Activated naive CD8-positive, alpha-beta T cell treated with anti-CD3 and anti-CD28 coated beads, Interleukin-2, amount 10 ng/mL, durations not matched to agents 7 days and 5 days (primary cell): ENCODE measurements around the gene GALNT18. TPM values are rescaled to one million over a fixed set of nuclear protein-coding genes. Genes with fewer than 3 reads are reported as not detected.

Experiments used
- ATAC-seq: fragments of 150-1000 bp; cut with Tn5 transposase; one replicate; pipeline ENCODE4 v1.10.0; 2021; ENCODE audit warnings: low read depth, moderate library complexity
- POLR2A ChIA-PET: fragments of 350-600 bp; sonication (Branson Sonifier 250); formaldehyde crosslinking; loops from one replicate; lab custom pipeline; 2021; ENCODE audit warnings: antibody characterized with exemption; lab: Charles Lee
- DNase-seq: peaks from one replicate; pipeline ENCODE4 v3.0.0; 2021
- H3K27ac Mint-ChIP-seq: one replicate; pipeline ENCODE4 v1.8.0; 2022; ENCODE audit warnings: mild to moderate bottlenecking, mixed read lengths
- H3K27me3 Mint-ChIP-seq: one replicate; pipeline ENCODE4 v1.8.0; 2022; ENCODE audit warnings: mild to moderate bottlenecking, moderate library complexity, mixed read lengths
- H3K36me3 Mint-ChIP-seq: one replicate; pipeline ENCODE4 v1.8.0; 2021; ENCODE audit warnings: mild to moderate bottlenecking, mixed read lengths
- H3K4me1 Mint-ChIP-seq: one replicate; pipeline ENCODE4 v1.8.0; 2021; ENCODE audit warnings: mixed read lengths
- H3K4me3 Mint-ChIP-seq: one replicate; pipeline ENCODE4 v1.8.0; 2022; ENCODE audit warnings: mild to moderate bottlenecking, moderate library complexity, mixed read lengths
- H3K9me3 Mint-ChIP-seq: one replicate; pipeline ENCODE4 v1.8.0; 2021; ENCODE audit warnings: mixed read lengths
- total RNA-seq, 2 experiments: library from RNA; stranded (reverse); gene quantifications; one replicate each; pipeline ENCODE4 v1.2.3, GENCODE V29; 2021

Gene GALNT18
- total RNA-seq, 2 experiments from 2014 or later, result 1.7 to 2.0 TPM

DNA sequence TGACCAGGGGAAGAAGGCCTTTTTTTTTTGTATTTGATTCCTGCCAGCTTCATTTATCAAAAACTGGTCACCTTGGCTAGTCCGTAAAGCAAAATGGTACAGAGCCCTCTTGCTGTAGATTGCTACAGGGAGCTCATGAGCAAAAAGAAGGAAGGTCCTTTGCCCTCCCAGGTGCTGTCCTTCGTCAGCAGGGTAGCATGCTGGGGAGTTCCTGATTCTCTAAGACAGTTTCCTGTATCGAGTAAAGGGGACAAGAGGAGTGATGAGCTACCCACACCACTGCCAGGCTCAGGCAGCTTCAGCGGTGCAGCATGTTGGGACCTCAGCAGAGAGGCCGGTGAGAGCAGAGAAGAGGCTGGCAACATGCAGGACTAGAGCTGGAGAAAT lies 200.9 kb downstream of the GALNT18 start:
- Mint-ChIP-seq H3K27me3 (peaks cover 19% of the 10 kb centered on the region), H3K9me3 (no peaks in the 10 kb centered on the region), H3K4me1 (peaks cover 9% of the 10 kb centered on the region), H3K27ac (no peak overlapping the region), H3K36me3 (no peaks in the 10 kb centered on the region), H3K4me3 (no peak overlapping the region)
- POLR2A ChIA-PET, result no interaction called here
- no peak for DNase-seq
- no peak for ATAC-seq

DNA sequence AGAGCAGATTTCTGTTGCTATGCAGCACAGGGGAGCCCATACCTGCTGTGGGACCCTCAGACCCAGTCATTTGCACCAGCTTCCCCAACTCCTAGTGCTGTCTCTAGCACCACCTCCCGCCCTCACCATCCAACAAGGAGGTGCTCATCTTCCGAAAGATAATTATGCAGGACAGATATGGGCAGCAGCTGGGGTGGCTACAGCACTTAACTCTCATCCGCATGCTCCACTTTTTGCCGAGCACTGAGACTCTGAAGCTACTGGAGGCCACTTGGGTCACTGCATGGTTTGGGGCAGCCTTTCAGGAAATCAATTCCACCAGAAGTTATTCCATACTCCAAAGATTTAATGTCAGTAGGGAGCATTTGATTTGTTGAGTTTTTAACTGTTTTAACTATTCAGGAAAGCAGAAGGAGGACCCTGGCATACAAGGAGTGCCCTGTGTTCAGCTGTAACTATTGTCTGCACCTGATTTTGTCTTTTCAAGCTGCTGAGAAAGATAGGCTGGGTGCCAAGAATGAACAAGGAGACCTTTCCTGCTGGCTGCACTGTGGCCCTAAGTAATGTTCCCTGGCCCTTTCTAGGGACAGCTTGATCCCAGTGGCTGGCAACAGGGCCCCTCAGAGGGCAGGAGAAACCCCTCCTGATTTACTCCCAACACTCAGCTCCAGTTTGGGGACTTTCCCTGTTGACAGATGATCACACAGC lies 201.5 kb downstream of the GALNT18 start:
- POLR2A ChIA-PET, result no interaction called here
- ATAC-seq, result no peak
- H3K27ac Mint-ChIP-seq, result no peak overlapping the region

GRCh38 chr11:11419747-11420146 lies 202.1 kb downstream of the GALNT18 start:
- H3K4me3 Mint-ChIP-seq, result no peak overlapping the region
- no peaks in the 10 kb centered on the region for H3K36me3 Mint-ChIP-seq
- H3K27ac Mint-ChIP-seq, result no peak overlapping the region
- peaks cover 9% of the 10 kb centered on the region for H3K4me1 Mint-ChIP-seq
- ATAC-seq (no peak), DNase-seq (no peak)
- peaks cover 27% of the 10 kb centered on the region for H3K27me3 Mint-ChIP-seq
- POLR2A ChIA-PET, result no interaction called here
- H3K9me3 Mint-ChIP-seq, result no peaks in the 10 kb centered on the region

More for the DNA sequence above, 201.5 kb downstream of the GALNT18 start:
- no peak for DNase-seq
- H3K36me3 Mint-ChIP-seq, result no peaks in the 10 kb centered on the region
- H3K4me1 Mint-ChIP-seq, result peaks cover 9% of the 10 kb centered on the region
- peaks cover 23% of the 10 kb centered on the region for H3K27me3 Mint-ChIP-seq
- H3K9me3 Mint-ChIP-seq, result no peaks in the 10 kb centered on the region
- no peak overlapping the region for H3K4me3 Mint-ChIP-seq

DNA sequence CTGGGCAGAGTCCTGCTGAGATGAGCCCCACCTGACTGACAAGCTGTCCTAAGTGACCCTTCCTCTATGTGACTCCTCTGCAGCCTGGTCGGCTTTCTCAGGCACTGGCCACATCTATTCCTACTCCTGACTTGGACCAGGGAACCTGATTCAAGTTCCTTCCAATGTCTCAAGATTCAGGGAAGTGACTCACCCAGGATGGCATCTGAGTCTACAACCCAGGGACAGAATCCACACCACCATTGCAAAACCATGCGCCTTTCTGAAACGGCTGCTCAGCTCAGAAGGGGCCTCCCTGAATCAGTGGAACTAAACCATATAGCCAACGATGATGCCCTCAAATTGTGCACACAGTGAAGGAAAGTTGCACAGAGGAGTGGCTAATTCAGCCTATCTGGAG lies 204.9 kb downstream of the GALNT18 start:
- Mint-ChIP-seq H3K27me3 (peaks cover 31% of the 10 kb centered on the region), H3K27ac (no peak overlapping the region), H3K4me1 (peaks cover 9% of the 10 kb centered on the region), H3K4me3 (no peak overlapping the region), H3K36me3 (no peaks in the 10 kb centered on the region), H3K9me3 (no peaks in the 10 kb centered on the region)
- DNase-seq (no peak), ATAC-seq (no peak)
- POLR2A ChIA-PET, result no interaction called here

GRCh38 chr11:11416502-11416901 lies 205.3 kb downstream of the GALNT18 start:
- Mint-ChIP-seq H3K27me3 (peaks cover 31% of the 10 kb centered on the region), H3K36me3 (no peaks in the 10 kb centered on the region), H3K4me1 (peaks cover 9% of the 10 kb centered on the region), H3K27ac (no peak overlapping the region), H3K4me3 (no peak overlapping the region), H3K9me3 (no peaks in the 10 kb centered on the region)
- ATAC-seq (no peak), DNase-seq (no peak)
- POLR2A ChIA-PET, result interaction anchor here (0.6 kb wide), 1 partner anchor 1371 kb away, joined by 3 read pairs; no protein-coding TSS in a partner anchor

DNA sequence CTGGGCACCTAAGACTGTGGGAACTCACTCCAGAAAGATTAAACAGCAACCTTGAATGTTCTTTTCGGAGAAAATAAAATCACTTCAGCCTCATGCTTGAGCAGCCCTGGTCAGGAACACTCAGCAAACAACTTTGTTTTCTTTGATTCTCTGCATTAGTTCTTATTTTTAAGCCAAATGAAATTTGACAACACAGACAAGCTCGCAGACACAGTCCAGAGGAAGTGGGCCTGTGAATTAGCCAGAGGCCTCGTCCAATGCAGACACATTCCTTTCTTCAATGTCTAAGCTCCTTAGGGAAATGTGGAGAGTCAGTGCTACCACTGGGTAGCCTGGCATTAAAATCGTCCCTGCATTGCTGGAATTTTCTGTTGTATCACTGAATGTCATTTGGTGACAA lies 205.9 kb downstream of the GALNT18 start:
- H3K4me3 Mint-ChIP-seq, result no peak overlapping the region
- POLR2A ChIA-PET, result no interaction called here
- no peak for ATAC-seq
- H3K36me3 Mint-ChIP-seq, result no peaks in the 10 kb centered on the region
- DNase-seq, result no peak
- no peak overlapping the region for H3K27ac Mint-ChIP-seq
- peaks cover 9% of the 10 kb centered on the region for H3K4me1 Mint-ChIP-seq
- peaks cover 31% of the 10 kb centered on the region for H3K27me3 Mint-ChIP-seq
- H3K9me3 Mint-ChIP-seq, result no peaks in the 10 kb centered on the region

DNA sequence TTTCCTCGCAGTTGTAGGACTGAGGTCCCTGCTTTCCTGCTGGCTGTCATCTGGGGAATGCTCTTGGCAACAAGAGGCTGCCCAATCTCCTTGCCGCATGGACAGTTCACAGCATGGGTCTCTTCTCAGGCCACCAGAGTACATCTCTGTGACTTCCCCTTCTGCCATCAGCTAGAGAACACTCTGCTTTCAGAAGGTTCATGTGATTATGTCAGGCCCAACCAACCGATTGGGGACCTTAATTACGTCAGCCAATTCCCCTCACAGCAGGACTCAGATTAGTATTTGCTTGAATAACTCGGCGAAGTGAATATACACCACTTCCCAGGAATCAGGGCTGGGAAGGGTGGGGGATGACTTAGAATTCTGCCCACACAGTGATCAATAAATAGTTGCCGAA lies 206.8 kb downstream of the GALNT18 start:
- POLR2A ChIA-PET, result no interaction called here
- Mint-ChIP-seq H3K27ac (no peak overlapping the region), H3K9me3 (no peaks in the 10 kb centered on the region), H3K27me3 (peaks cover 31% of the 10 kb centered on the region), H3K4me1 (peaks cover 9% of the 10 kb centered on the region), H3K4me3 (no peak overlapping the region), H3K36me3 (no peaks in the 10 kb centered on the region)
- ATAC-seq (no peak), DNase-seq (no peak)

GRCh38 chr11:11413776-11414175 lies 208.0 kb downstream of the GALNT18 start:
- DNase-seq, result no peak
- no peaks in the 10 kb centered on the region for H3K9me3 Mint-ChIP-seq
- H3K4me3 Mint-ChIP-seq, result no peak overlapping the region
- peaks cover 28% of the 10 kb centered on the region for H3K27me3 Mint-ChIP-seq
- H3K27ac Mint-ChIP-seq, result no peak overlapping the region
- H3K4me1 Mint-ChIP-seq, result peaks cover 9% of the 10 kb centered on the region
- H3K36me3 Mint-ChIP-seq, result no peaks in the 10 kb centered on the region
- ATAC-seq, result no peak
- POLR2A ChIA-PET, result no interaction called here

DNA sequence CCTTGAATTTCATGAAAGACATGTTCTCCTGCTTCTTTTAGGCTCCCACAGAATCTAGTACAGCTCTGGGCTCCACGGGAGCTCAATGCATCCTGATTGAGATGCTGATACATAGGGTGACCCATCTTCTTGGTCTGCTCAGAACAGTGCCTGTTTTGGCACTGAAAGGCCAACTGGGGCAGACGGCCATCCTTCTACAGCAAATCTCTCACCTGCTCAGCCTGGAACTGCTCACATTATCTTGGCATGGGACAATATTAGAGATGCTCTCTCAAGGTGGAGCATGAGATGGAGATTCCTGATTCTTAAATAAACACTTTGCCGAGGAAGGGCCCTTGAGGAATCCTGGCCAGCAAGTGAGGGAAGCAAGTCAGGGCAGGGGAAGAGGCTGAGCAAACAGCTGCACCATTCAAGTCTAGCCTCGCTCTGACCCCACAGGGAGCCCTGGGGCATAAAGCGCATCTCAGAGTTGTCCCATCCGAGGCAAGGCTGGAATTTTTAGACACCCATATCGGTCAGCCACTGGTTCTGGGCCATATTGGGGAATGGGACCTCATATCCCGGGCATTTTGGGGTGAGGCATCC lies 210.3 kb downstream of the GALNT18 start:
- H3K27me3 Mint-ChIP-seq, result peaks cover 17% of the 10 kb centered on the region
- no peak for DNase-seq
- H3K4me3 Mint-ChIP-seq, result no peak overlapping the region
- H3K27ac Mint-ChIP-seq, result no peak overlapping the region
- no peak for ATAC-seq
- peaks cover 2% of the 10 kb centered on the region for H3K4me1 Mint-ChIP-seq
- no peaks in the 10 kb centered on the region for H3K9me3 Mint-ChIP-seq
- no peaks in the 10 kb centered on the region for H3K36me3 Mint-ChIP-seq
- POLR2A ChIA-PET, result no interaction called here

DNA sequence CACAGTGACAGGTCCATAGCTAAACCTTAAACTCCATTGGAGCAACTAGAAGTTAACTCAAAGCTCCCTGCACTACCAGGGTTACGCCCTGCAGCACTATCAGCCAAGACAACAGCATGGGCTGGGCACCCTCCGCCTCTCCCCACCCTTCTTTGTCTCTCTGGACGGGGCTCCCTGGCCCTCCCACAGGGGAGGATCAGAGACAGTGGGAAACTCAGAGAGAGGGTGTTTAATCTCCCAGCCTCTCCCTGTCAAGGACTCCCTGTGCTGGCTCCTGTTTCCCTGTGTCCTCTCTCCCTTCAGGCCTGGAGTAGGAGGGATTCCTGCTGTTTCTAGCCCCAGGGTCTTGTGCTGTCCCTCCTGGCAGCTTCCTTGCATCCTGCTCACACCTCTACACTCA lies 211.9 kb downstream of the GALNT18 start:
- ATAC-seq, result no peak
- Mint-ChIP-seq H3K4me1 (no peaks in the 10 kb centered on the region), H3K27me3 (peaks cover 6% of the 10 kb centered on the region)

GRCh38 chr11:11409224-11409623 lies 212.6 kb downstream of the GALNT18 start:
- H3K4me3 Mint-ChIP-seq, result no peak overlapping the region
- POLR2A ChIA-PET, result no interaction called here
- ATAC-seq, result no peak

More for the DNA sequence above, 211.9 kb downstream of the GALNT18 start:
- no peak for DNase-seq
- POLR2A ChIA-PET, result no interaction called here
- H3K9me3 Mint-ChIP-seq, result no peaks in the 10 kb centered on the region
- no peak overlapping the region for H3K27ac Mint-ChIP-seq
- no peaks in the 10 kb centered on the region for H3K36me3 Mint-ChIP-seq
- H3K4me3 Mint-ChIP-seq, result no peak overlapping the region

DNA sequence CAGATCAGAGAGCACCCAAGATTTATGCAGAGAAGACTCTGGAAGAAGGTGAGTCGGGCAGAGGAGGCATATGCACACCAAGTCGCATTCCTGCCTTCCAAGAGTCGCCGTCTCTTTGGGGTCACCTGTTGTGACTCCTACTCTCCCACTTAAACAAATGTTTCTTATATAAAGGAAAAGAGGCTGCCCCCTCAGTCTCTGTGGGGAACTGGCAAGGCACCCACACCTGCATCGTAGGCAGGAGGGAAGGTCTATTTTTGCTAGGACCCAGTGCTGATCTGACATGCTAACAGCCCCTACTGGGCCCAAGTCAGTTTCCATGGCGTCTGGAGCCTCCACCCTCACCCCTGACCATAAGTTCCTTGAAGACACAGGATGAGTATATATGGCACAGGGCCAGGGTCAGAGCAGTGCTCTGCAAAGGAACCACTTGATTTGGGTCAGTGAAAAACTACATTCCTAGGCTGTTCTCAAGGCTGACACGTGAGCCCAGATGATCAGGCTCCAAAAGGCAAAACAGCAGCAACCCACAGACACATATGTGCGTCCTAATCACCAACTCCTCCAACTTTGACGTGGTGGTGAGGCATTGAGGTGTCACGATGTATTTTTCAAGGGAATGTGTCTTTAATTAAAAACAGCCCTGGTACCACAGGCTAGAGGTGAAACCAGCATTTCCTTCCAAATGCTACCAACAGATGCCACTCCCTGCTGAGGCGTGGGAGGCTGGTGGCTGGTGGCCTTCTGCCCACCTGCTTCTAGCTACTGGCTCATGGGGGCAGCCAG lies 213.2 kb downstream of the GALNT18 start:
- ATAC-seq, result no peak
- Mint-ChIP-seq H3K27ac (no peak overlapping the region), H3K9me3 (no peaks in the 10 kb centered on the region), H3K4me3 (no peak overlapping the region), H3K36me3 (no peaks in the 10 kb centered on the region), H3K27me3 (peaks cover 3% of the 10 kb centered on the region), H3K4me1 (no peaks in the 10 kb centered on the region)
- no peak for DNase-seq
- POLR2A ChIA-PET, result no interaction called here

More at GRCh38 chr11:11409224-11409623, 212.6 kb downstream of the GALNT18 start:
- no peak for DNase-seq
- Mint-ChIP-seq H3K27me3 (peaks cover 3% of the 10 kb centered on the region), H3K27ac (no peak overlapping the region), H3K9me3 (no peaks in the 10 kb centered on the region), H3K4me1 (no peaks in the 10 kb centered on the region), H3K36me3 (no peaks in the 10 kb centered on the region)

DNA sequence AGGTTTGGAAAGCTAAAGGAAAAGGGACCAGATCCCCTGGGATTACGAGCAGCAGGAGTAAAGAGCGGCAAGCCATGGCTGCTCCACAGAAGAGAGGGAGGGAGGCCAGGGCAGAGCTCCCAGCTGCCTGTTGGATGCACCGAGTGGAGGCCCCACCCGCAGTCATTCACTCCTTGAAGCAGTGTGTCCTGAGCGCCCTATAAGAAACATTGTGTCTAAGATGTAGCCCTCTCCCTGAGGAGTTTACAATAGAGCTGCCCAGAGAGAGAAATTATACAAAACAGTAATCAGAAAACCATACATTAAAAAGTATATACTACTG lies 214.1 kb downstream of the GALNT18 start:
- no peak for DNase-seq
- no peak overlapping the region for H3K4me3 Mint-ChIP-seq
- H3K9me3 Mint-ChIP-seq, result no peaks in the 10 kb centered on the region
- no peak for ATAC-seq
- no peak overlapping the region for H3K27ac Mint-ChIP-seq
- POLR2A ChIA-PET, result no interaction called here
- peaks cover 3% of the 10 kb centered on the region for H3K27me3 Mint-ChIP-seq
- H3K4me1 Mint-ChIP-seq, result no peaks in the 10 kb centered on the region
- H3K36me3 Mint-ChIP-seq, result no peaks in the 10 kb centered on the region
